GM18858 (cell line): ENCODE measurements around the gene SCGB1A1.
"Not testable (repeated sequence)": the region's sequence is repeated elsewhere in the genome, so short reads cannot be mapped to it uniquely, and the experiment has no call there.

Source experiments
- ATAC-seq: cut with Tn5 transposase; IDR thresholded peaks from one replicate; pipeline ENCODE4 v1.9.1; 2021; ENCODE audit not compliant: unreplicated experiment

SCGB1A1 gene

GRCh38 chr11:62418733-62419132, at the start of gene SCGB1A1:
TSS of gene SCGB1A1 (plus strand) at chr11:62419033. CDS start at chr11:62419096, 63 bp downstream.
- ATAC-seq = no peak

GRCh38 chr11:62370743-62371440, 47.9 kb upstream of the SCGB1A1 start:
- ATAC-seq = no peak

DNA sequence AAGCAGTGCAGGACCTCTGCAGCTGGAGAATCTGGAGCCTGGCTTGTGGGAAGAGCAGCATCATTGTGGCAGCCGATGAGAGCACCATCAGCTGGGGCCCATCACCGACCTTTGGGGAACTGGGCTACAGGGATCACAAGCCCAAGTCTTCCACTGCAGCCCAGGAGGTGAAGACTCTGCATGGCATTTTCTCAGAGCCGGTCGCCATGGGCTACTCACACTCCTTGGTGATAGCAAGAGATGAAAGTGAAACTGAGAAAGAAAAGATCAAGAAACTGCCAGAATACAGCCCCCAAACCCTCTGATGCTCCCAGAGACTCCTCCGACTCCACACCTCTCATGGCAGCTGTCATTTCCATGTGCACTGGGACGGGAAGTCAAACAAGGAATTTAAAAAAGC, 46.0 kb upstream of the SCGB1A1 start:
- ATAC-seq = no peak

DNA sequence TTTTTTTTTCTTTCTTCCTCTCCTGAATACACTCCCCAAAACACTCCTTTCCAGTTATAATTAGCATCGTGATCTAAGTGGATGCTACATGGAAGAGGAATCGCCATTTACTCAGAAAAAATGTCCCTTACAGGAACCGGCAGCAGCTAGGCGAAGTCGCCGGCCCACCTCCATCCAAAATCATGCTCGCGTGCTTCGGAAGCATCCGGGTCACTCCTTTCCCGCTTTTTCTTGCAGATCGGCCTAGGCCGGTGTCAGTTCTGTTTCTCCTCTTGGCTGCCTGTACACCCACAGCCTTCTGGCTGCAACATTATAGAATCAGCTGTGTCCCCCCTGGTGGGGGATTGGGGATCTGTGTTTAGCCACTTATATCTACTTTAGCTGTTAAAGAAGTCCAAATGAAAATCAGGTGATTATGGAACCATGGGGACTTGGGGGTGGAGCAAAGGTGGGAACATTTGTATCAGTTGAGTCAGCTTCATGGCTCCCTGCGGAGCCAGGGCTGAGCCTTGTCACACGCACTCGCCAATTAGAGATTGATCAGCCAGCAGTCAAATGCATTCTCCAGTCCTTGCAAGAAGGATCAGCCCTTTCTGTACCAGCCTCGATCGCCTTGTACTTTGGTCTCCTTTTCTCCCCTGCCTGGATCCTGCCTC, 45.2 kb upstream of the SCGB1A1 start:
- ATAC-seq = no peak

DNA sequence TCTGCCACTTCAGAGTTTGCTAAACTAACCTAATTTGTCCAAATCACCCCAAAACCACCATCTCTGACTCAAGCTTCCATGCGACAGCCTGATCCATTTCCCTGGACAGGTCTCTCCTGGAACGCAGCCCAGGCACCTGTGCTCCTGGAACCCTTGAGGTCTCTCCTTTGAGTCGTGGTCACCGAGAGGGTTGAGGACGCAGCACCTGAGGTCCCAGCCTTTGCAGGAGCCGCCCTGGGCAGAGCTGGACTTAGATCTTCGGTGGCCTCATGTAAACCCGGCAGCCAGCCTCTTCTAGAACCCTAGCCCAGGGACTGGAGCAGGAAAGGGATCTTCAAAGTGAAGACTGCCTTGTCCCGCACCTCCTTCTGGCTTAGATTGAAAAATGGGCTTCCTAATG, 44.0 kb upstream of the SCGB1A1 start:
- ATAC-seq = no peak

GRCh38 chr11:62378459-62379063, 40.3 kb upstream of the SCGB1A1 start:
- not testable (repeated sequence) for ATAC-seq

DNA sequence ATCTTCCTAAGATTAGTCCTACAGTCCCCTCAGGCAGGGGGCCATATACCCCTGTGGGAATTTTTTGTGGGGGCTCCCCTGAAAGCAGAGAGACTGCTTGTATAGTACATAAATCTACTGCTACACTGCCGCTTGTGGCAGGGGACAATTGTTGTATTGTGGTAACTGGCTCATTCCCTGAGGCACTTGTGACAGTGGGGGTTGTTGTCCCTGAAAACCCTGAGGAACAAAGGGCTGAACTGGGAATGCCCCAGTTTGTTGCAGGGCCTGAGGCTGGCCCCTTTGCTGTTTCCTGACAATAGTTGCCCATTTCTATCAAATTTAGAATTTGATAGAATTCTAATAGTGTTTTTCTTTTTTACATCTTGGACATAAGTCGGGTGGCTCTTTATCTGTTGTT, 39.2 kb upstream of the SCGB1A1 start:
- ATAC-seq = not testable (repeated sequence)

GRCh38 chr11:62380821-62381245, 38.0 kb upstream of the SCGB1A1 start:
- not testable (repeated sequence) for ATAC-seq

DNA sequence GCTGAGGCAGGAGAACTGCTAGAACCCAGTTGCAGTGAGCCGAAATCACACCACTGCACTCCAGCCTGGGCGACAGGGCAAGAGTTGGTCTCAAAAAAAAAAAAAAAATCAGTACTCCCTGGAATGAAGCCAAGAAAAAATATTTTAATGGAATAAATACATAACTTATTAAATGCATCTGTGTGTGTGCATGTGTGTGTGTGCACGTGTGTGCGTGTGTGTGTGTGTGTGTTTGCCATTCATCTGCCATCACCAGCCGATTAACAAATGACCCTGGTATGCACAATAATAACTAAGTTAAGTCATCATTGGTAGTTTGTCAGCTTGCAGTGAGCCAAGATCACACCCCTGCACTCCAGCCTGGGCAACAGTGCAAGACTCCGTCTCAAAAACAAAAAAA, 35.0 kb upstream of the SCGB1A1 start:
- ATAC-seq = no peak

- not testable (repeated sequence) for ATAC-seq
These were observed 32.8 kb upstream of the SCGB1A1 start for GRCh38 chr11:62386083-62386482.

DNA sequence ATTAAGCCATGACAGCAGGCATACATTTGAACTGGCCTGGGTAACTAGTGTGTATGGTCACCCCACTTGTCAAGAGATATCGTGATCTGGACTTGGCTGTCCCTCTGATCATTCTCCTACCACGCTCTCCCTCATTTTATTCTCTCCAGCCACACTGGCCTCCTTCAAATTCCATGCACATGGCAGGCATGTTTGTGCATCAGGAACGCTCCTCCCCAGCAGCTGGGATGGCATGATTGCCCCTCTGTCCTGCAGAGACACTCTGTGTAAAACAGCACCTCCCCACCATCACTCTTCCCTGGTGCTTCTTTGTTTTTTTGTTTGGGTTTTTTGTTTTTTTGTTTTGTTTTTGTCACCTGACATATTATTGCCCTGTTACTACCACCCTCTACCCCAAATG, 31.5 kb upstream of the SCGB1A1 start:
- no peak for ATAC-seq

GRCh38 chr11:62388999-62389398, 29.8 kb upstream of the SCGB1A1 start:
- ATAC-seq = no peak

- no peak for ATAC-seq
These were observed 28.6 kb upstream of the SCGB1A1 start for GRCh38 chr11:62390237-62390636.

- ATAC-seq = no peak
These were observed 28.1 kb upstream of the SCGB1A1 start for GRCh38 chr11:62390722-62391121.

GRCh38 chr11:62391642-62392425, 27.0 kb upstream of the SCGB1A1 start:
- no peak for ATAC-seq

GRCh38 chr11:62392506-62392905, 26.3 kb upstream of the SCGB1A1 start:
- no peak for ATAC-seq

DNA sequence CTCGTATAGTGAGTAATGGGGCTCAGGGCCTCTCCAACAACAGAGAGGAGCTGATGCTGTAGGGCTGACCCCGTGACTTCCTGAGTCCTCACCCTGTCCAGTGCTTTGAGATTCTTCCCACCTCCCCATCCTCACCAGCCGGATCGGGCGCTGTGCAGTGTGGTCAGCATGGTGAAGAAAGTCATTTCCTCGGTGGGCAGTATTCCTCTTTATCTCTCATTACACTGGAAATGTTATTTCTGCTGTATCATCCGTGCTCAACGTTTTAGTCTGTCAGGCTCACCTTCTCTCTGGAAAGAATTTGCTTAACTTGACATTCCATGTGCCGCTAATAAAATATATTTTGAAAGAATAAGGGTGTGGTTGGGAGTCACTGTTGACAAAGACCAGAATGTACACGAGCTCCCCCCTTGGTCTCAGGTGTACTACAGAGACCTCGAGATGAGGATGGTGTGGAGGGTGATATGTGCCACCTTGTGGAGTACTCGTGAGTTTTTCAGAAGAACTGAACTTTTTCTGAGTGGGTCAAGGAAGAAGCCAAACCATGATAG, 25.7 kb upstream of the SCGB1A1 start:
- no peak for ATAC-seq

GRCh38 chr11:62393735-62394134, 25.1 kb upstream of the SCGB1A1 start:
- no peak for ATAC-seq

DNA sequence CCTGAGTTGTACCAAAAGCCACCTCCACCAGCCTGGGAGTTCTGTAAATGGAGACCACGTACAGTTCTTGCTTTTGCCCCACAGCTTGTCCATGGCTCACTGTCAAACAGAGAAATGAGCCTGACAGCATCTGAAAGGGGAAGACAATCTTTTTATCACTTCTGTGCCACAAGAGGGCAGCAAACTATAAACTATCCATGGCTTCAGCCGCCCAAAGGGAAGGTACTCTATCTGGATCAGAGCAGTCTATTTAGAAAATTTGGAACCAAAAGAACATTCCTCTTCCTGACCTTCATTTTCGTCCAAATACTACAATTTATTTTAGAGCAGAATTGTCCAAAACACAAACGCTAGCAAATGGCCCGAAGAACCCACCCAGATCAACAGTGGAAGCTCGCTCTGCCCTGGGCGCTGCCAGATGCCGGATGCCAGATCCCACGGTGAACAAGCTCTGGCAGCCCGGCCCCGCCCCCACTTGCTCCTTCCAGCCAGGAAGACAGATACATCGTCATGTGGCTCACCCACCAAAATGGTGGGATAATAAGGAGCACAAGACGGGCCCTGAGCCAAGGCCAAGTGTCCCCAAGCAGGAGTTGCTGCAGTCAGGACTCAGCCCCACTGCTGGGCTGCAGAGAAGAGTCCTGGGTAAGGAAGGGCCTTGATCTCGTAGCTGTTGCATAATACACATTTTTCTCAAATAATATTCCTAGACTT, 23.9 kb upstream of the SCGB1A1 start:
- no peak for ATAC-seq

- no peak for ATAC-seq
These were observed 22.8 kb upstream of the SCGB1A1 start for GRCh38 chr11:62395885-62396551.
